Right lung (tissue), 5 donors: ENCODE data around the gene MTCL1. TPM values are rescaled to one million over a fixed set of nuclear protein-coding genes. Genes with fewer than 3 reads are reported as not detected.

ENCODE experiments used
- DNase-seq, 2 donors: peaks; one replicate each; pipeline ENCODE4 v3.0.0-alpha.2; 2013
- polyA plus RNA-seq, 5 donors: library from polyadenylated mRNA; unstranded; fragments of 120-200 nt; gene quantifications; one replicate each; pipeline versions ENCODE4 v1.2.1 to v1.2.3, GENCODE V29; 2013; ENCODE audit warnings: inconsistent platforms in 1 of 5, low replicate concordance in 1 of 5; ENCODE audit not compliant: insufficient read length in 5 of 5, insufficient read depth in 1 of 5

Gene MTCL1
- polyA plus RNA-seq, 5 donors: 7.1 to 16.7 (median 9.3) TPM

DNA sequence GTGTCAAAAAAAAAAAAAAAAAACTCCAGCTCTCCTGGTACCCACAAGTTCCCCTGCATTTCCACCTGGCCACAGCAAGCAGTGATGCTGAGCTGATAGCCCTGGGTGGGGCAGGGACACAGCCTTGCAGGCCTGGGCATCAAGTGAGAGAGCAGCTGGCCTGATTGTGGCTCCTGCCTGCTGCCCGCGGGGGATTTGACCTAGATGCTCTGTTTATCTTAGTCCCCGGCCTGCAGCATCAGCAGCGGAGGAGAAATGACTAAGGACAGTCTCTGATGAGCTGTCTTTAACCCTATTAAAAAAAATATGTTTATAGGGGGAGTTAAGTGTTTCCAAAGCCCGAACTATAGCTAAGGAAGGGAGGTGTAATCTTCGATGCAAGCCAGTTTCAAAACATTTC, 102.6 kb downstream of the MTCL1 start:
- DNase-seq: no peak

DNA sequence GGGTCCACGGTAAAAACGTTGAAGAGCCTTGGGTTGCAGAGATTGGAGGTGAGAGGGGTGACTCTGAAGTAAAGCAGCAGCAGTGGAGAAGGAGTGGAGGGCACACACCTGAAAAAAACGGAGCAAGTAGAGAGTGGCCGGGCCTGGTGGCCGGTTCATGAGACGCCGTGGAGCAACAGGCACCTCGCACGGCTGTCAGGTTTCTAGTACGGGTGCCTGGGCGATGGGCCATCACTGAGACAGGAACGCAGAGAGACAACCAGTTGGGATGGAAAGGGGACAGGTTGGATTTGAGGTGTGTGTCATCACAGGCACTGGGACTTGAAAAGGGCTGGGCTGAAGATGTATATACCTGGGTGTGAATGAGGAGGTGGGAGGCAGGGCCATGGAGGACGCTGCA, 104.2 kb downstream of the MTCL1 start:
- DNase-seq: no peak

DNA sequence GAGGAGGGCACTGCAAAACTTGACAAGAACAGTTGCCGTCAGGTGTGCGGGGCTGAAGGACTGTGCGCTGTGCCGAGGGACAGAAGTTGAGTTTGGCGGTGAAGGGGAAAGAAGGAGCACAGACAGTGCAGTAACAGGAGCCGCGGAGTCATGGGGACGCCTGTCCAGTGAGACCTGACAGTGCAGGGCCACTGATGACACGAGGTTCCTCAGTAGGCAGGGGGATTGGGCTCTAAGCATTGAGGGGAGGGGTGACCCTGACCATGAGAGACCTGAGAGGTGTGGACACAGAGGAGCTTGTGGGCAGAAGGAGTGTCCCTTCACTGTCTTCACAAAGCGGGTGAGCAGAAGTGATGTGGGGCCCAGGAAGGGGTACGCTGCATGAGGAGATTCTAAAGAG, 104.8 kb downstream of the MTCL1 start:
- no peak for DNase-seq

DNA sequence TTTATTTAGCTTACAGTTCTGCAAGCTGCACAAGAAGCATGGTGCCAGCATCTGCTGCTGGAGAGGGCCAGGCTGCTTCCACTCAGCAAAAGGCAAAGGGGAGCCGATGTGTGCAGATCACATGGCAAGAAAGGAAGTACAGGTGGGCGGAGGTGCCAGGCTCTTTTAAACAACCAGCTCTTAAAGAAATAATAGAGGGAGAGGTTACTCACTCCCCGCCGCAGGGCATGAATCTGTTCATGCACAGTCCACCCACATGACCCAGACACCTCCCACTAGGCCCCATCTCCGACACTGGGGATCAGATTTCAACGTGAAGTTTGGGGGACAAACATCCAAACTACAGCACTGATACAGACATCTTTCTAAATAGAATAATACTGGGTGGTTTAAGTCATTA, 105.8 kb downstream of the MTCL1 start:
- DNase-seq: no peak

DNA sequence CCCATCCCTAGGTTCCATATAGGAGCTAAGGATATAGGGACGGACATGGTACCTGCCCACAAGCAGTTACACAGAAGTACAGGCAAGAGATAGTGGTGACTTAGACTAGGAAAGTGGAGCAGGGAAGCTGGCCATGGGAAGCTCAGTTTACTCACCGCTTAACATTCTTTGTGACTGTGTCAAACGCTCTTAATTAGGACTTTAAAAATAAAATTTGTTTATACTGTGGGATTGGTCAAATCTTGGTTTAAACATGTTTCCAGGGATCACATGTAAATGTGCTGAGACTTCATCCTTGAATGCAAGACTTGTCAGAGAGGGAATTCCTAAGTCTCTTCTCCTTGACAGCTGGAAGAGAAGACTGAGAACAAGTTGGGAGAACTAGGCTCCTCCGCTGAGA, 107.3 kb downstream of the MTCL1 start:
- DNase-seq: no peak

DNA sequence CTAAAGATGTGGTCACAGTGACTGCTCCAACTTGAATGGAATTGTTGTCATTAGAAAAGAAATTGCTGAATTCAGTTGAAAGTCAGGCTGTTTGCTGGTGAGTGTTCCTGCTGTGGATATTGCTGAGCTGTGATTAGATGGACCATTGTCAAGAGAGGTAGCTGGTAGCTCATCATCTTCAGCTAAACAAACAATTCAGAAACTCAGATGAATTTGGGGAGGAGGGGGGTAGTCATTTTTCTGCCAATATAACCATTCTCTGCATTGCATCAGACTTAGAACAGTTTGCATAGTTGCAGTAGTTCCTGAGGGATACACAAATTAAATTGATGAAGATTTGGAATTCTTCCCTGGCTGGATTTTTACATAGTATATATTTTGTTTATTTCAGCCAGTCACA, 108.3 kb downstream of the MTCL1 start:
- peak in 1 of 2 donors; percentile 23 for DNase-seq

DNA sequence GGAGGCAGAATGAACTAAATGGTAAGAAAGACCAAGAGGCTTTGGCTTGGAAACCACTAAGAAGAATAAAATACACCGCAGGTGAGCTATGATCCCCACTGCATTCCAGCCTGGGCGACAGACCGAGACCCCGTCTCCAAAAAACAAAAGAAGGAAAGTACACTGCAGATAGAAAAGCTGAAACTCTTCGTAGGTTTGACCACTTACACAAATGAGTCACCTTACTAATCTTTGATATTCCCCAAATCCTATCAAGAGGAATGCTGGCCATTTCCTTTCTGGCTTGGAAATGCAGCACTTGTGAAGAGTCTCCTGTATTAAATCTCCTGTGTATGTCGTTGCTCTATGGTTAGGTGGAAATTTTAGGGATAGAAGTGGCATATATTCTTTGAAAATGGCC, 108.8 kb downstream of the MTCL1 start:
- no peak for DNase-seq

DNA sequence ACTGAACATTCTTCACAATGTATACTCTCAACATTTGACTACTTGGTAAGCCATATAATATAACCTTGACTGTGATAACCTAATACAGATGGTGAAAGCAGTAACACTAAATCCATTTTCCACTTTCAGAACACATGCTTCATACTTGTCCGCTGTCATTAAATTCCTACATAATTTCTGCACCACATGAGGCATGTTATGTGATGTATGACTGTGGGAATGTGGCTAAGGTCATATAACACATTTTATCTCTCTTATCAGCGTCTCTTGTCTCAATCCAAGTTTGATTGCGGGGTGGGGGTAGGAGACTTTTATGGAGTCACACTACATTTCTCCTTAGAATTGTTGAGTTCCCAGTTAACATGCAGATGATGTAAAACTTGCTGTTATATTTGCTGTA, 110.9 kb downstream of the MTCL1 start:
- no peak for DNase-seq

DNA sequence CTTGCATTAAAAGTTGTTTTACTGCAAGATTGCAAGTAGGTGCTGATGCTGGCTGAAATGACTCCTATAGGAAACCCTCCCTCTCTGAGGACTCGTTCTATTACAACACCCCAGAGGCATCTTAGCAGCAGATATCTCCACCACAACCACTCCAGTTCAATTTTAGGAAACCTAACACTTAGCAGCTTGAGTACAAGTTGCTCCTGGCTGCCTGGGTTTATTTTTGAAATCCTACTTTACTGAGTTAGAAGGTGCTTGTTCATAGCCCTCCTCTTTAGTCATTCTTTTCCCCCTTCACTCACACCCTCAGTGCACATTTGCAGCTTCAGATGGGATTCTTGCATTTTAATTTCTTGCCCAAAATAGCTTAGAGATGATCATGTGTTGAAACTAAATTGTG, 111.5 kb downstream of the MTCL1 start:
- DNase-seq: no peak

DNA sequence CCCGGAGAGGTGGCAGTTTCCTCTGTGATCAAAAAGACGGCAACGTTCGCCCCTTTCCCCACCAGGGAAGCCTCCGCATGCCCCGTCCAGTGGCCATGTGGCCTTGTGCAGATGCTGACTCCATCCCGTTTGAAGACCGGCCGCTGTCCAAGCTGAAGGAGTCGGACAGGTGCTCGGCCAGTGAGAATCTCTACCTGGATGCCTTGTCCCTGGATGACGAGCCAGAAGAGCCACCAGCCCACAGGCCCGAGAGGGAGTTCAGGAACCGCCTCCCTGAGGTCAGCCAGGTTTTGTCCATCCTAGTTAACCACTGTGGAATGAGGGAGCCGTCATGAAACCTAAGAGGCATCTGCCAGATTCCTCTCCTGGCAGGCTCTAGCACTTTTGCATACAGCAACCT, 113.6 kb downstream of the MTCL1 start:
- DNase-seq: no peak

DNA sequence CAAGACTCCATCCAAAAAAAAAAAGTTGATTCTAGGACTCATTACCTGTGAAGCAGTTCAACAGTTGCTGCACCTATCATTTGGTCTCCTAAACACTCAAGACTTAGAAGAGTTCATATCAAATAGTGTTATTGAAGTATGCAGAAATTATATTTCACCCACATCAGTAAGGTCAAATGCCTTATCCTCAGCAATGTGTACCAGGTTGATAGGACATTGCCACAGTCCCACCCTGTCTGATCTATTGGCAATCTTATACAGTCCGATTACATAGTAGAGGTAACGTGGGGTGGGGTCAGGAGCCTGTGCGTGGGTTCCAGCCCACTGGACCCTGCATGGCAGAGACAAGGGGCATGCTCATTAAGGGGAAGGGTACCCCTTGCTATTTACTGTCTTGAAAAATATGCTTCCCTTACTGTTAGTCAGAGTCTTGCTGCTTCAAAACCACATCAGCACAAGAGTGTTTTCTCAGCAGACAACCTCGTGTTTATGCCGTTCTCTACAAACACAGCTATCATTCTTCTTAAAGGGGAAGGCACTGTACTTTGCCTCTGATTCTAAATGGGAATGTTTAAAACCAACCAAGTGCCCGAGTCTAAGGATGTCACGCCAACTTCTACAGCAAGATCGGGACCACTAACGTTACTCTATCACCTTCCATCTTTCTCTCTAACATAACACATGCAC, 115.2 kb downstream of the MTCL1 start:
- no peak for DNase-seq

DNA sequence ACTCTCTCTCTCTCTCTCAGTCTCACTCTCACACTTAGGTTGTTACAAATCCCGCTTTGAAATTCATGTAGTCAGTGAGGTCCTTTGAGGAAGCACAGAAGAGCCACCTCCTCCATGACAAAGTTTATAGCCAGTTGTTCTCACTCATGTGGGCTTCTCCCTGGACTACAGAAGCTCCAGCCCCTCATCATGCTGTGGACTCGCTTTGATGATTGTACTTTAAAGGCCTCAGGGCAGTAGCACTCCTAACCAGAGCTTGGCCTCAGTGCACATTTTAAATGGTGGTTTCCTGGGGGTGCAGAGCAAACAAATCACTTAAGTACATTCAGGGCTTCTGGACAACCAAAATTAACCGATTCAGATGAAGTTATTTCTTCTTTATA, 115.7 kb downstream of the MTCL1 start:
- no peak for DNase-seq

DNA sequence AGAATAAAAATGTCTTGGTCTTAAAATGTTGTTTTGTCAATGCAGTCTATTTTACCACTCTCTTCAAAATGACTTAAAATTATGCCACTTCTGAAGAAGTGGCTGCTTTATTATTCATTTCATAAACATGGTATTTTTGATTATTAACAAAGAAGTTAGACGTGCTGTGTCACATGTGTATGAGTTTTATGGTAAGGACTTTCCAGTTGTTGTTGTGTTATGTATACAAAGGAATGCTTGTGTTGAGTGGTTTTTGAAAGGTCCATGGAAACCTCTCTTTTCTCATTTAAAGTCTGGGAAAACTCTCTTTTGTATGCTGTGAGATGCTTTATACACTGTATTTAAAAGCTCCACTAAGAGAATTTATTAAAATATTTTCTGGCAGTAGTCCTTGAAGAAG, 116.2 kb downstream of the MTCL1 start:
- DNase-seq: no peak

DNA sequence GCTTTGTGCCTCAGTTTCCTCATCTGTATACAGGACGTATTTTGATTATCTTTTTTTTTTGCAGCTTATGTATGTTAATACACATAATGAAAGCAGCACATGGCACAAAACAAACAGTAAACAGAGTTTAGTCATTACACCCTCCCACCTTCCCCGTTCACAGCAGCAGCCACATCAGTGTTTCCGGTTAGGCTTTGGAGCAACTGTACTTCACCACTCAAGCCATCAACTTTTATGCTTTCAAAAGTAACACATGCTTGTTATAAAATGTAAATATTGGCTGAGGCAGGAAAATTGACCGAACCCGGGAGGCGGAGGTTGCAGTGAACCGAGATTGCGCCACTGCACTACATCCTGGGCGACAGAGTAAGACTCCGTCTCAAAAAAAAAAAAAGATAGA, 117.3 kb downstream of the MTCL1 start:
- no peak for DNase-seq

DNA sequence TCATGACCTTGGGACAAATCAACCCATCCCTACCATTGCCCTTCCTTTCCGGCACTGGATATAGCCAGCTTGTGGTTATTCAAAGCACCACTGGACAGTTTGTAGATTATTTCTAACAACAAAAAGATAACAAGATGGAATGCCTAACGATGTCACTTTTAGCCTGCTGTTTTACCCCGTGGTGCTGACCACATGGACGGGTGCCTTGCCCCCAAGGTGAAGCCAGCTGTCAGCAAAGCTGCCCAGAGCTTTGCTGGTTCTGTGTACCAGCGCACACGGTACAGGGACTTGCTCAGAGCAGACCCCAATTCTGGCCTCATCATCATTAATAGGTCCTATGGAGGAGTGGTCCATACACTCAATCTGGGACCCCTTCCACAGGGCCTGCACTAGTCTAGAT, 118.2 kb downstream of the MTCL1 start:
- no peak for DNase-seq

DNA sequence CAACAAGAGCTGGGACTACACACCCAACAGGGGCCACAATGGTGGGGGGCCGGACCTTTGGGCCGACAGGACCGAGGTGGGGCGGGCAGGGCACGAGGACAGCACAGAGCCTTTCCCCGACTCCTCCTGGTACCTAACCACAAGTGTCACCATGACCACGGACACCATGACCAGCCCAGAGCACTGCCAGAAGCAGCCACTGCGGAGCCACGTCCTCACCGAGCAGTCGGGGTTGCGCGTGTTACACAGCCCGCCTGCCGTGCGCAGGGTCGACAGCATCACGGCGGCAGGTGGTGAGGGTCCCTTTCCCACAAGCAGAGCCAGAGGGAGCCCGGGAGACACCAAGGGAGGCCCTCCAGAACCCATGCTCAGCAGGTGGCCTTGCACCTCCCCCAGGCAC, 119.5 kb downstream of the MTCL1 start:
- DNase-seq: no peak

DNA sequence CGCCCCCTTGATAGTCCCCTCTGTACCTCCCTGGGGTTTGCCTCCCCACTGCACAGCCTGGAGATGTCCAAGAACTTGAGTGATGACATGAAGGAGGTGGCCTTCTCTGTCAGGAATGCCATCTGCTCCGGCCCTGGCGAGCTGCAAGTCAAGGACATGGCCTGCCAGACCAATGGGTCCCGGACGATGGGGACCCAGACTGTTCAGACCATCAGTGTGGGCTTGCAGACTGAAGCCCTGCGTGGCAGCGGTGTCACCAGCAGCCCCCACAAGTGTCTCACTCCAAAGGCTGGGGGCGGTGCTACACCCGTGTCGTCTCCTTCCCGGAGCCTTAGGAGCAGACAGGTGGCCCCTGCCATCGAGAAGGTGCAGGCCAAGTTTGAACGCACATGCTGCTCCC, 119.9 kb downstream of the MTCL1 start:
- DNase-seq: no peak

DNA sequence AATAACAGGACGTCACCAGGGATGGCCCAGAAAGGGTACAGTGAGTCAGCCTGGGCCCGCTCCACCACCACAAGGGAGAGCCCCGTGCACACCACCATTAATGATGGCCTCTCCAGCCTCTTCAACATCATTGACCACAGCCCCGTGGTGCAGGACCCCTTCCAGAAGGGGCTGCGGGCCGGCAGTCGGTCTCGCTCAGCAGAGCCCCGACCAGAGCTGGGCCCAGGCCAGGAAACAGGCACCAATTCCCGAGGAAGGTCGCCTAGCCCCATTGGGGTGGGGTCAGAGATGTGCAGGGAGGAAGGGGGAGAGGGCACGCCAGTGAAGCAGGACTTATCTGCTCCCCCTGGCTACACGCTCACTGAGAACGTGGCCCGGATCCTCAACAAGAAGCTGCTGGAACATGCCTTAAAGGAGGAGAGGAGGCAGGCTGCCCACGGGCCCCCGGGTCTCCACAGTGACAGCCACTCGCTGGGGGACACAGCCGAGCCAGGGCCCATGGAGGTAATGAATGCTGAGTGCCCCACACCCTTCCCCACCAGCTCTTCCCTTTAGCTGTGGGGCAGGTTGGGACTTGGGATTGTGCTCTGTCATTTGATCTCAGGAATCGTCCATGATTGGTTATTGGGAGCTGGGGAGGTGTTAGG, 120.5 kb downstream of the MTCL1 start:
- DNase-seq: no peak

DNA sequence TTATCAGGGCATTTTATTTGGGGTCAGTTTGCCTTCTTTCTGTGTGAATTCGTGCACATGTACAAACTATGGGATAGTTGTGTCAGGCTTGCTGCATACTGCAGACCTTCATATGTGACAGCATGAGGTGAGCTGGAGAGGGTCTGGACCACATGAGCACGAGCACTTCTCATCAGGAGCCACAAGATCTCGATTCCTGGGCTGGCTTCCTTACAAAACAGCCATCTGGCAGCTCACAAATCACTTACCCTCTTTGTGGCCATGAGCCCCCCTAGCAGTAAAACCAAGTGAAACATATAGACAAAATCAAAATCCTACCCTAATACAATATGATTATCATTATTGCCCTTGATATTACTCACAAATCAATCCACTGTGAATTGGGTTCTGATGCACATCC, 121.2 kb downstream of the MTCL1 start:
- no peak for DNase-seq

DNA sequence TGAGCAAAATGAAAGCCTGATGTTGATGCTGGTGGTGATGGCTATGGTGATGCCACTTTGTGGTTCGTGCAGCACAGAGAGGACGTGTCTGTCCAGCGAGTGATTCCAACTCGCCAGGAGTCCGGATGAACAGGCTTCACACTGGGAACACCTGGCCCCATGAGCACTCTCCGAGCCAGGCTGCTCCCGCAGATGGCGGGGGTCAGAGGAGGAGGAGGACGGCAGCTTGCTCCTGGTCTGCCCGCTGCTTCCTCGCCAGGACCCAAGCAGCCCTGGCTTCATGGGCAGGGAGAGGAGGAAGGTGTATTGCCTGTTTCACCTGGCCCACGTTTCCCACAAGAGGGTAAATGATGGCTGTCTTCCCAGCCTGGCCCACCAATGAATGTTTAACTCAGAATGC, 121.6 kb downstream of the MTCL1 start:
- no peak for DNase-seq

DNA sequence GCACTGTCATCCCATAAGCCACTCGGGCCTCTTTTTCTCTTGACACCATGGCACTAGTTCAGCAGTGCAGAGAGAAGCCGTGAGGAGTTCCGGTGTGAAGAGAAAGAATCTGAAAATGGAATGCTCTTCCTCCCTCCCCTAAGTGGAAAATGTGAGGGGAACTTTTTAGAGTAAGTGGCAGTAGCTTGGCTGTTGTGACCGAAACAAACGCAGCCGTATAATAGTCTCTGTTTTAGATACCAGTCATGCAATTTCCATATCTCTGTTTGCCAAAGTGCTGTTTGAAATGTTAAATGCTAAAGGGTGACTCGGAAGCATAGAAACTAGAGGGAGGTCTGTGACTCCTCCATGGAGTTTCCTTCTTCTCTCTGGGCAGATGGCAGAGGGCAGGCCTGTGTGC, 122.9 kb downstream of the MTCL1 start:
- no peak for DNase-seq

DNA sequence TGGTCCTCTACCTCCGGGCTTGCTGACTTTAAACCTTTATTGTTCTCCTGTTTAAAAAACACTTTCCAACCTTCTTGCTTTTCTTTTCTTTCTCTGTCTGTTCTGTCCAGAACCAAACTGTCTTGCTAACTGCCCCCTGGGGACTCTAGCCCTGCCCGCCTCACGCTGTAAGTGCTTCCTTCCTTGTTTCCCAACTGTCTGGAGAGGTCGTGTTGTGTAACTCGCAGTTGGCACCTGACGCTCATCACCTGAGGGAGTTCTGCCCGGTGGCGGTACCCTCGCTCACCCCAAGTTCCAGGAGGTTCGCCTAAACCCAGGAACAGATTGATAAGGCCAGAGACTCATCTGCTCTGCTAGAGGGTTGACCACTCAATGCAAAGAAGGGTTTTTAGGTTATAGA, 123.4 kb downstream of the MTCL1 start:
- DNase-seq: no peak

DNA sequence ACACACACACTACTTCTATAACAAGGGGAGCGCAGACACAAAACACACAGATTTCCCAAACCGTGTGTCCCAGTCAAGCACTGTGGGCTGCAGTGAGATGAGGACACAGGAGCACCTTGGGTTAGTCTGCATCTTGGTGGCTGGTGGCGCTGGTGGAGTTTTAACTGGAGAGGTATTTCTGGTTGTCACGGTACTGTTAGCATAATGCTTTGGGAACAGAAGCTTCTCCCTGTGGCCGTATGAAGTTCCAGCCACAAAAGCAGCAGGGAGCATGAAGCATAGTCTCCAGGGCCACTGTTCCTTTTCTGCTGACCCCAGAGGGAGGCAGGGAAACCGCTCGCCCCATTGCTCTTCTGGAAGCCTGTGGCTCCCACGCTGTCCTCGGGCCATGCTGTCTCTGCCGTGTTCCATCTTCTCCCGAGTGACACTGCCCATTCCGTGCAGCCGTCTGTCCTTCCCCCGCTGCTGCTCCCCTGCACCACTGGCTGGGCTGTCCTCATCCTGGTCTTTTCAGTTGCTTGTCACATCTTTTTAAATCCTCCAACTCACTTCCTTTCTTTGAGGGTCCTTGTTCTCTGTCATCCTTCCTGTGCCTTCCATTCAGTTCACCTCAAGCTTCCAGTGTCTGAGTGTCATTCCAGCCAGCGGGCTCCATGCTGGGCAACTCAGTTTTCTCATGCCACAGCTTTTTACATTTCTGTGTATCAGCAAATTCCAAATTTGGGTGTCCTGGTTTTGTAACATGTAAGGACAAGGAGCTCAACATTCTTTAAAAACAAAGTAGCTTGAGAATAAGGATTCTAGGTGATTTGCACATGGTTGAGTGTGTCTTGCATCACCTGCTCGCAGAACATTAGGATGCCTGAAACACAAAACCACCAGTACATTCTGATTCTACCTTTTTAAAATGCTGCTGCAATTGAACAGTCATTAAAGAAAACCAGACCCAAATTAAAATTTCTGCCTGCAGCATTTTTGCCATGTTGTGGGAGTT, 125.0 kb downstream of the MTCL1 start:
- DNase-seq: no peak
